ENCODE data around the gene CCM2L. TPM values are rescaled to one million over a fixed set of nuclear protein-coding genes. Genes with fewer than 3 reads are reported as not detected.
A peak's percentile ranks its signal among the peaks of the same experiment; 100 is the strongest.
"Not testable (repeated sequence)": the region's sequence is repeated elsewhere in the genome, so short reads cannot be mapped to it uniquely, and the experiment has no call there.

Gene CCM2L
- total and polyA plus RNA-seq, 4 donors = 6.6 to 12.8 (median 11.7) TPM

DNA sequence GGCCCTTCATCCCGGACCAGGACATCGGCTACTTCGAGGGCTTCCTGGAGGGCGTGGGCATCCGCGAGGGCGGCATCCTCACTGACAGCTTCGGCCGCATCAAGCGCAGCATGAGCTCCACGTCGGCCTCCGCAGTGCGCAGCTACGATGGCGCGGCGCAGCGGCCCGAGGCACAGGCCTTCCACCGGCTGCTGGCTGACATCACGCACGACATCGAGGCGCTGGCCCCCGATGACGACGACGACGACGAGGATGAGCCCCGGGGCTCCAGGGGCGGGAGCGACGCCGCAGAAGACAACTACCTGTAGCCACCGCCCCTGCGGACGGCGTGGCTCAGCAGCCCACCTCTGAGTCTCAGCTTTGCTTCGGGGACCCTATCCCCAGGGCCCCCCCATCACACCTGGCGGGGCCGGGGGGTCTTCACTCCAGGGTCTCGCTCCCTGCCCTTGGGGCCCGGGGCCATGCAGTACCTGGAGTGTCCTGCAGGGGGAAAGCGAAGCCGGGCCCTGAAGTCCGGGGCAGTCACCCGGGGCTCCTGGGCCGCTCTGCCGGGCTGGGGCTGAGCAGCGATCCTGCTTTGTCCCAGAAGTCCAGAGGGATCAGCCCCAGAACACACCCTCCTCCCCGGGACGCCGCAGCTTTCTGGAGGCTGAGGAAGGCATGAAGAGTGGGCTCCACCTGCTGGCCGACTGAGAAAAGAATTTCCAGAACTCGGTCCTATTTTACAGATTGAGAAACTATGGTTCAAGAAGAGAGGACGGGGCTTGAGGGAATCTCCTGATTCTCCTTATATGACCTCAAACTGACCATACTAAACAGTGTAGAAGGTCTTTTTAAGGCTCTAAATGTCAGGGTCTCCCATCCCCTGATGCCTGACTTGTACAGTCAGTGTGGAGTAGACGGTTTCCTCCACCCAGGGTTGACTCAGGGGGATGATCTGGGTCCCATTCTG is 21.0 kb downstream of the CCM2L start:
- Histone ChIP-seq H3K27me3 (ENCODE audit: control insufficient read depth in 3 of 3, insufficient read depth in 3 of 3, low read length in 2 of 3) (peaks cover 0 to 17% (median 10%) of the 10 kb centered on the region in 3 donors), H3K36me3 (ENCODE audit: control insufficient read depth in 4 of 4, insufficient read depth in 4 of 4, low read length in 4 of 4) (no peaks in the 10 kb centered on the region), H3K4me3 (no peak overlapping the region), H3K9me3 (ENCODE audit: control insufficient read depth in 4 of 4, insufficient read depth in 3 of 4, low read length in 3 of 4) (no peaks in the 10 kb centered on the region), H3K27ac (ENCODE audit: low read depth in 1 of 2, low read length in 1 of 2) (no peak overlapping the region), H3K4me1 (ENCODE audit: control insufficient read depth in 5 of 5, insufficient read depth in 5 of 5, low read length in 5 of 5) (peaks cover 0 to 5% (median 0%) of the 10 kb centered on the region in 5 donors), H3K9ac (ENCODE audit: insufficient read depth in 1 of 2, low read length in 2 of 2) (no peak overlapping the region)
- peak; percentile 69 for ATAC-seq (ENCODE audit: insufficient read depth, low FRiP score)
- TF ChIP-seq, protein P1, sequence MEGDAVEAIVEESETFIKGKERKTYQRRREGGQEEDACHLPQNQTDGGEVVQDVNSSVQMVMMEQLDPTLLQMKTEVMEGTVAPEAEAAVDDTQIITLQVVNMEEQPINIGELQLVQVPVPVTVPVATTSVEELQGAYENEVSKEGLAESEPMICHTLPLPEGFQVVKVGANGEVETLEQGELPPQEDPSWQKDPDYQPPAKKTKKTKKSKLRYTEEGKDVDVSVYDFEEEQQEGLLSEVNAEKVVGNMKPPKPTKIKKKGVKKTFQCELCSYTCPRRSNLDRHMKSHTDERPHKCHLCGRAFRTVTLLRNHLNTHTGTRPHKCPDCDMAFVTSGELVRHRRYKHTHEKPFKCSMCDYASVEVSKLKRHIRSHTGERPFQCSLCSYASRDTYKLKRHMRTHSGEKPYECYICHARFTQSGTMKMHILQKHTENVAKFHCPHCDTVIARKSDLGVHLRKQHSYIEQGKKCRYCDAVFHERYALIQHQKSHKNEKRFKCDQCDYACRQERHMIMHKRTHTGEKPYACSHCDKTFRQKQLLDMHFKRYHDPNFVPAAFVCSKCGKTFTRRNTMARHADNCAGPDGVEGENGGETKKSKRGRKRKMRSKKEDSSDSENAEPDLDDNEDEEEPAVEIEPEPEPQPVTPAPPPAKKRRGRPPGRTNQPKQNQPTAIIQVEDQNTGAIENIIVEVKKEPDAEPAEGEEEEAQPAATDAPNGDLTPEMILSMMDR (IDR thresholded peaks at IDR 0.05; ENCODE audit: control extremely low read depth, extremely low read depth) = peak; percentile 35
- 30 to 32% methylated on average over 59 of the region's 59 CpGs for WGBS, 2 donors
- DNase-seq = peak; percentile 80 to 84 (median 83)

DNA sequence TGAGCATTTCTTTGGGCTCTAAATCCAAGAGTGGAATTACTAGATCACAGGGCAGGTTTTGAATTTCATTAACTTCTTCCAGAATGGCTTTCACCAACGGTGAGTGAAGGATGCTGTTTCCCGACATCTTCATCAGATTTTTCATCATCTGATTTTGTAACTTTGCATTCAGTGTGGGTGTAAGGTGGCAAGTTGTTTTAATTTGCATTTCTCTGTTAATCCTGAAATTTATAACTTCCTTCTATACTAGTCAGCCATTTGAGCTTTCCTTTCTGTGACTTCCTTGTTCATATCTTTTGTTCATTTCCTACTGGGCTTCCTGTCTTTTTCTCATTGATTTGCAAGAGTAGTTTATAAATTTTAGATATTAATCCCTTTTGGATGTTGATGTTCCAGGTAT is 23.1 kb downstream of the CCM2L start:
- ATAC-seq (ENCODE audit: insufficient read depth, low FRiP score) (no peak), DNase-seq (no peak)
- H3K9me3 ChIP-seq (ENCODE audit: control insufficient read depth in 4 of 4, insufficient read depth in 3 of 4, low read length in 3 of 4) = peaks cover 0 to 4% (median 1%) of the 10 kb centered on the region in 4 donors
- no peak overlapping the region for H3K27ac ChIP-seq (ENCODE audit: low read depth in 1 of 2, low read length in 1 of 2)
- WGBS, 2 donors = 21 to 51% methylated on average over 2 of the region's 2 CpGs
- no peak overlapping the region for H3K4me3 ChIP-seq
- peaks cover 0 to 5% (median 0%) of the 10 kb centered on the region in 5 donors for H3K4me1 ChIP-seq (ENCODE audit: control insufficient read depth in 5 of 5, insufficient read depth in 5 of 5, low read length in 5 of 5)
- H3K36me3 ChIP-seq (ENCODE audit: control insufficient read depth in 4 of 4, insufficient read depth in 4 of 4, low read length in 4 of 4) = no peaks in the 10 kb centered on the region
- H3K27me3 ChIP-seq (ENCODE audit: control insufficient read depth in 3 of 3, insufficient read depth in 3 of 3, low read length in 2 of 3) = peaks cover 0 to 19% (median 10%) of the 10 kb centered on the region in 3 donors
- H3K9ac ChIP-seq (ENCODE audit: insufficient read depth in 1 of 2, low read length in 2 of 2) = no peak overlapping the region
- TF ChIP-seq, protein P1 (IDR thresholded peaks at IDR 0.05; ENCODE audit: control extremely low read depth, extremely low read depth) = no peak

DNA sequence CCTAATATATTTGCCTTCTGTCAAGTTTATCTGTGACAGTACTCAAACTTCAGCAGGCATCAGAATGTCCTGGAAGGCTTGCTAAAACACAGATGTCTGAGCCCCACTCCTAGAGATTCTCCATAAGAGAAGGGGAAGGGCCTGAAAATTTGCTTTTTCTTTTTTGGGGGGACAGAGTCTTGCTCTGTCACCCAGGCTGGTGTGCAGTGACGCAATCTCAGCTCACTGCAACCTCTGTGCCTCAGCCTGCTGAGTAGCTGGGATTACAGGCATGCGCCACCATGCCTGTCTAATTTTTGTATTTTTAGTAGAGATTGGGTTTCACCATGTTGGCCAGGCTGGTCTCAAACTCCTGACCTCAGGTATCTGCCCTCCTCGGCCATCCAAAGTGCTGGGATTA is 23.5 kb downstream of the CCM2L start:
- WGBS, 2 donors = 54 to 64% methylated on average over 3 of the region's 3 CpGs
- not testable (repeated sequence) for ATAC-seq (ENCODE audit: insufficient read depth, low FRiP score); DNase-seq; H3K27ac ChIP-seq (ENCODE audit: low read depth in 1 of 2, low read length in 1 of 2); H3K36me3 ChIP-seq (ENCODE audit: control insufficient read depth in 4 of 4, insufficient read depth in 4 of 4, low read length in 4 of 4); H3K9me3 ChIP-seq (ENCODE audit: control insufficient read depth in 4 of 4, insufficient read depth in 3 of 4, low read length in 3 of 4); H3K4me1 ChIP-seq (ENCODE audit: control insufficient read depth in 5 of 5, insufficient read depth in 5 of 5, low read length in 5 of 5); H3K4me3 ChIP-seq; H3K9ac ChIP-seq (ENCODE audit: insufficient read depth in 1 of 2, low read length in 2 of 2)
- H3K27me3 ChIP-seq (ENCODE audit: control insufficient read depth in 3 of 3, insufficient read depth in 3 of 3, low read length in 2 of 3) = peaks cover 0 to 19% (median 10%) of the 10 kb centered on the region in 3 donors
